Activated CD8-positive, alpha-beta memory T cell treated with anti-CD3 and anti-CD28 coated beads, Interleukin-2, amount 50 U/mL, for 1 hour (primary cell): ENCODE data around the gene TMEM192.
"Not testable (repeated sequence)": the region's sequence is repeated elsewhere in the genome, so short reads cannot be mapped to it uniquely, and the experiment has no call there.

ENCODE experiments used
- DNase-seq: peaks from one replicate; pipeline ENCODE4 v3.0.0-alpha.2; 2020; ENCODE audit errors: extremely low read depth

TMEM192 gene

DNA sequence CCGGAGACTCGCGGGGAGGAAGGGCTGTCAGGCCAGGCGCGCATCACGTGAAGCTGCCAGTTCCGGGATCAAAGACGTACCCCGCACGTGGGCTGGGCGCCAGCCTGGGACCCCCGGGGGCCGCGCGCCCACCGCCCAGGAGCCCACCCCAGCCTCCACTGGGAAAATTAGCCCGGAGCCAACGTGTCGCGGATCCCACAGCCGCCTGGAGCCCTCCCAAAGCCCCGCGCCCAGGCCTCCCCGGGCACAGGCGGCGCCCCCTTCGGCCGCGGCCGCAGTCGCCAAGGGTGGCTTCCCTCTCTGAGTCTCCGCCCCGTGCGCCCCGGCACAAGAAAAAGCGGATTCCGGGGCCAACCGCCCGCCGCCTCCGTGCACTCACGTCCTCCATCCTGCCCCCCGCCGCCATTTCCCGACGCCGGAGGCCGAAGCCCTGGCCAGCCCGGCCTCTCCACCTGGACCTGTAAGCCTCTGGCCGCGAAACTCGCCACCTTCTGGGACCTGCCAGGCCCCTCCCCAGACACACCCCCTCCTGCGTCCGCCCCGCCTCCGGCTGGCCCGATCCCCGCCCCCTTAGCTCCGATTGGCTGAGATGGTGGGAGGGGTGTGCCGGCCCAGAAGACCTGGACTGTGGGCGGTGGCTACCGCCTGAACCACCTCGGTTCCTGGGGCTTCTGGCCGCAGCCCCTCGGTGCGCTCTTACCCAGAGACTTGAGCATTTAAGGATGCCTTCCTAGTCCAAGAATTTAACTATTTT is at the start of gene TMEM192:
TSS of gene TMEM192 (minus strand) at position 493 of the 754 bp plus-strand sequence. CDS start at position 406, 87 bp downstream.
- peak; percentile 67 for DNase-seq

DNA sequence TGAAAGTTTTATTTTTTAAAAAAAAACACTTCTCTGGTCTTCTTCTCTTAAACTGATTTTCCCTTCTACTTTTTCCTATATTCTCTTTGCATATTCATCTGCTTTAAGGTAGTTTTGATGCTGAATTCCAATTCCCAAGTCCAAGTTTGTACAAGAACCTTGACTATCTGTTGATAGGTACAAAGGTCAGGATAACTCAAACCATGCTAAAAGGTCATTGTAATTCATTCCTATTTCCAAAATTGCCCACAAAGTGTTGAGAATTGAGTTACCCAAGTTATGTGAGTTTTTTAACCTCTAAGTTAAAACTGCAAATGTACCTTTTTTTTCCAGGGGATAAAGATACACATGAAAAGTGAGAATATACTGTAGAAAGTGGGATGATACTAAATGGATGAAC is 46.1 kb upstream of the TMEM192 start:
- DNase-seq, result no peak

DNA sequence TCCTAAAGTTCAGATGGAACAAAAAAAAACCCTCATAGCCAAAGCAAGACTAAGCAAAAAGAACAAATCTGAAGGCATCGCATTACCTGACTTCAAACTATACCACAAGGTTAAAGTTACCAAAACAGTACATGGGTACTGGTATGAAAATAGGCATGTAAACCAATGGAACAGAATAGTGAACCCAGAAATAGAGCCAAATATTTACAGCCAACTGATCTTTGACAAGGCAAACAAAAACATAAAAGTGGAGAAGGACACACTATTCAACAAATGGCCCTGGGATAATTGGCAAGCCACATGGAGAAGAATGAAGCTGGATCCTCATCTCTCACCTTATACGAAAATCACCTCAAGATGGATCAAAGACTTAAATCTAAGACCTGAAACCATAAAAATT is 44.2 kb upstream of the TMEM192 start:
- DNase-seq, result no peak

DNA sequence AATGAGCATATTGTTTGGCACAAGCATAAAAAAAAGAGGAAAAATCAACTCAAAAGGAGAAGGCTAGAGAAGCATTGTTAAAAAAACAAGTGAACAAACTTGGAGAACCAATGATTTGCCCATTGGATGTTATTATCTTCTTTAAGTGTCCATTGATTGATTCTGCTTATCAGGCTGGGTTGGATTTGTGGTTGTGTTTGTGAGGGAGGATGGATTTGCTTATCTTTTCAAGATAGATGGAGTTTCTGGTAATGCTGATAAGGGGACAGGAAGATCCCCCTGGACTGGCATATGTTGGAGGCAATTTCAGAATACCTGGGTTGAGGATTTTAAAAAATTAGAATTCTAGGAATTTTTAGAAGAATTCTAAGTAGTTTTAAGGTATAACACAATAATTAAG is 41.8 kb upstream of the TMEM192 start:
- no peak for DNase-seq

DNA sequence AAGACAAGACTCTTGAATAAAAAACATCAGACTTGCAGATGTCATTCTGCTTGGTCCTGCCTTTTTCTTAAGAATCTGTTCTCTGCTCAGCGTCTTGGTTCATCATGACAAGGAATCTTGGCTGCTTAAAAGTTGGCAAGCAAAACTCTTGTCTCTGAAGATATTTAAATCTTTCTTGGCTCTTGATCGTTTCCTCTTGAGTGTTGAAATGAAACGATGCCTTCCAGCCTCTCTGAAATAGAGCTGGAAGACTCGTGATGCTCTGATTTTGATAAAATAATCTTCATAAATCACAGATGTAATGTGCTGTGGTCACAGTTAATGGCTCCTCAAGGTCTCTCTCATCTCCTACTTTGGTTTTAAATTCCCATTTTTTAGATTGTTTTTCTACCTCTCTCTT is 39.9 kb upstream of the TMEM192 start:
- no peak for DNase-seq

DNA sequence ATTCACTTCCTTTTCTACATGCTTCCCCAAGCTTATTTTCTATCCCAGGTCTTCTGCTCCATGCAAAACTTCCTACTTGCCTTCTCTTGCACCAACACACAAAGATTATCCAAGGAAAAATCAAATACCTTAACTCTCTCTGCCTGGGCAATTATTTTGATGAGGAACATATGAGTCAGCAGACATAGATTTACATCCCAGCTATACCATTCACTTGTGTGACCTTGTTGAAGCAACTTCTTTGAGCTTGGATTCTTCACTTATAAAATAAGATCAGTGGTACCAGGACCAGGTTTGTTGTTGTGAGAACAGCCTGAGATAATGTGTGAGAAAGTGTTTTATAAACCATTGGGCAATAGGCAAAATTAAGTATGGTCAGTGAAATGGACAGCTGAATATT is 39.1 kb upstream of the TMEM192 start:
- no peak for DNase-seq

DNA sequence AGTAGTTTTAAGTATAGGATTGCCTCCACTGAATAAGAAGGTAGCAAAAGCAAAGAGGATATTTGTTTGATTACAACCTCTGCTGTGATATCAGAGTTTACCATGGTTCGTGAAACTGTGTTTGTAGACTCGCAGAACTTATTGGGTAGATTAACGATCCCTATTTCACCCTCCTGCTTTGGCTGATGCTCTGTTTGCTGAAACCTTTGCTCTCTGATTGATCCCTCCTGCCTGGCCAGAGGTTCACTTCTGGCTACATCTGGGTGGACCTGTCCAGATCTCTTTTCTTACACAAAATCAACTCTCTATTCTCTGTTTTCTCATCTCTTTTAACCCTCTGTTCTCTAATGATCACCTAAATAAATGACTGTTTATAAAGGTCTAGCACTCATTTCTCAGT is 37.9 kb upstream of the TMEM192 start:
- no peak for DNase-seq

DNA sequence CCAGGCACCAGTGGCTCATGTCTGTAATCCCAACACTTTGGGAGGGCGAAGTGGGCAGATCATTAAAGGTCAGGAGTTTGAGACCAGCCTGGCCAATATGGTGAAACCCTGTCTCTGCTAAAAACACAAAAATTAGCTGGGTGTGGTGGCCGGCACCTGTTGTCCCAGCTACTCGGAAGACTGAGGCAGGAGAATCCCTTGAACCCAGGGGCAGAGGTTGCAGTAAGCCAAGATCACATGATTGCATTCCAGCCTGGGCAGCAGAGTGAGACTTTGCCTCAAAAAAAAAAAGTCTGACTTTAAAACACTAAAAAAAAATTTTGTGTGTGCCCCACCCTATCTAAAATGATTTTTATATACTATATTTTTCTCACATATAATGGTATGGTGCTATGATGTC is 26.2 kb upstream of the TMEM192 start:
- DNase-seq, result no peak

DNA sequence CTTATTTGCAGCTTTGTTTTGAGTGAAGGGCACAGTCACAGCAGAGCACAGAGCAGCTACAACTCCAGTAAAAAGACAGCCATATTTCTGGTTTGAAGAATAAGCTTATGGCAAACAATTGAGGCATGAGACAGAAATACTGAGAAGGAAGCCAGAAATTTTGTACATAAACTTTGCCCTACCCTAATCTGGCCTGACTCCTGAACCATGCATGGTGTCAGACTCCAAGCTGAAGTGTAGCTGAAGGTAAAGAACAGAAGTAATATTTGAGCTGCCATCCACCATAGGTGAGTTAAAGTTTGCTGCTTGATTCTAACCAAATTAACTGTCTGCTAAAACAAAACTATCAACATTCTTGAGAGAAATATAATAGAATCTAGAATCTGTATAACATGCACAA is 24.5 kb upstream of the TMEM192 start:
- no peak for DNase-seq

DNA sequence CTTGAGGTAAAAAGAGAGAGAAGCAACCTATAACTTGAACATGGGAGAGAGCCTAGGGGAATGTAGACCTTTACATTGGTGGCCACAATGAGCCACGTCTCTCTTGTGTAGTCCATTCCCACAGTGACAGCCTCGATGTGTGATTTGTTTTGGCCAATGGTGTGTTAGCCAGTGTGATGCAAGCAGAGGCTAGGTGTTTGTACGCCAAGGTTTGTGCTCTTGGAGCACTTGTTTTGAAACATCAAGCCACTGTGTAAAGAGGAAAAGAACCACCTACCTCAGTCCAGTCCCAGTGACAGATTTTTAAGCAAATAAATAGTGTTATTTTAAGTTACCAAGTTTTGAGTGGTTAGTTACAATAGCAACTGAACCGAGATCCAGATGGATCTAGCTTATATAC is 23.9 kb upstream of the TMEM192 start:
- no peak for DNase-seq

DNA sequence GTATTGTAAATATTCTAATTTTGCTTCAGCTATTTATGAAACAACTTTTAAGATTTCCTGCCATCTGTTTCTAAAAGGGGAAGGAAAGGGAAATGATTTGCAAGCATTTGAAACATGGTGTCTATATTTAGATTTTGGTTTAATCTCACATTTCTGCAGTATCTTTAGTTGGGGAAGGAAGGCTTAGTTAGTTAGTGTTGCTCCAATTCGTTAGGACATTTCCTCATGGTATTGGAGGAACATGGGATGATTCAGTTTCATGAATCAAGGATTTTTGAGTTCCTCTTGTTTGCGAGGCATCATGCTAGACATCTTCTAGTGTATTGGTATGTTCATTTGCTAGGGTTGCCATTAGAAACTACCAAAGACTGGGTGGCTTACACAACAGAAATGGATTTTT is 20.5 kb upstream of the TMEM192 start:
- no peak for DNase-seq

DNA sequence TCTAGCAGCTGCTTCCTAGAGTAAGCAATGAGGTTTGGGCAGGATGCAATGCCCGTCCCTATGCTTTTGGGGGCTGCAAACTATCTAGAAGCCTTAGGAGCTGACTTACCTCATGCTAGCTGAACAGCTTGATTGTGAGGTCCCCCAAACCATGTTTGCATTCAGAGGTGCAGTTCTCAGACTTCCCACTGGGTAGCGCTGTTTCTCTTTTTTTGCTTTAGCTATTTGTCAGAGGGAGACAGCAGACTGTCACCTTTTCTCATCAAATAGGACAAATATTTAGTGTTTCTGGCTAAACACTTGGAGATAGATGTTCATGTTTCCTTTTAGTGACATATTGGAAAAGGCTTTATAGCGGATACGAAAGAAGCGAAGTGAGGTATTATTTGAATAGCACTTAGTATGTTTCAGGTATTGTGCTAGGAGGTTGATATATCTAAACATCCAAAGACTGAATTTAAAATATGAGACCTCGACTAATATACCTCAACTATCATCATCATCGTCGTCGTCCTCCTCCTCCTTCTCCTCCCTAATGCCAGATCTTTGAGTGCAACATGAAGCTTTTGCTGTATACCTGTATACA is 18.7 kb upstream of the TMEM192 start:
- DNase-seq, result peak; percentile 28

DNA sequence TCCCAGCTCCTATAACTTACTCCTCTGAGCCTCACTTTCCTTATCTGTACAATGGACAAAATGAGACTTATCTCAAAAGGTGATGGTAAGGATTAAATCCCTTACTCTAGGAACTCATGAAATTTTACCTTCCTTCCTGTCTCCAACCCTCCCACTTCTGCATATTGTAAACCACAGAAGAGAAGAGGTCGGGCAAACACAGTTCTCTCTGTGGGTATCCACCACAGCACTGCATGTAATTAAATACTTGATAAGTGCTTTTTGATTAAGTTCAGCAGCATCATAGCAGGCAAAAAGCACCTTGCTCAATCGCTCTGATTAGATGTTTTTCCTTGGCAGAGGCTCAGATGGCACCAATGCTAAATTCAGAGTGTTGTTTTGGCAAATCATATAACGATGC is 17.3 kb upstream of the TMEM192 start:
- no peak for DNase-seq

DNA sequence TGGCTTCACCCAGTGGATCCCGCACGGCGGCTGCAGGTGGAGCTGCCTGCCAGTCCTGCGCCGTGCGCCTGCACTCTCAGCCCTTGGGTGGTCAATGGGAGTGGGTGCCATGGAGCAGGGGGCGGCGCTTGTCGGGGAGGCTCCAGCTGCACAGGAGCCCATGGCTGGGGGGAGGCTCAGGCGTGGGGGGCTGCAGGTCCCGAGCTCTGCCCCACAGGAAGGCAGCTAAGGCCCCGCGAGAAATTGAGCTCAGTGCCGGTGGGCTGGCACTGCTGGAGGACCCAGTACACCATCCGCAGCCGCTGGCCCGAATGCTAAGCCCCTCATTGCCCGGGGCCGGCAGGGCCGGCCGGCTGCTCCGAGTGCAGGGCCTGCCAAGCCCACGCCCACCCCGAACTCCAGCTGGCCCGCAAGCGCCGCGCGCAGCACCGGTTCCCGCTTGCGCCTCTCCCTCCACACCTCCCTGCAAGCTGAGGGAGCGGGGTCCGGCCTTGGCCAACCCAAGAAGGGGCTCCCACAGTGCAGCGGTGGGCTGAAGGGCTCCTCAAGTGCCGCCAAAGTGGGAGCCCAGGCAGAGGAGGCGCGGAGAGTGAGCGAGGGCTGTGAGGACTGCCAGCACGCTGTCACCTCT is 13.3 kb upstream of the TMEM192 start:
- not testable (repeated sequence) for DNase-seq

DNA sequence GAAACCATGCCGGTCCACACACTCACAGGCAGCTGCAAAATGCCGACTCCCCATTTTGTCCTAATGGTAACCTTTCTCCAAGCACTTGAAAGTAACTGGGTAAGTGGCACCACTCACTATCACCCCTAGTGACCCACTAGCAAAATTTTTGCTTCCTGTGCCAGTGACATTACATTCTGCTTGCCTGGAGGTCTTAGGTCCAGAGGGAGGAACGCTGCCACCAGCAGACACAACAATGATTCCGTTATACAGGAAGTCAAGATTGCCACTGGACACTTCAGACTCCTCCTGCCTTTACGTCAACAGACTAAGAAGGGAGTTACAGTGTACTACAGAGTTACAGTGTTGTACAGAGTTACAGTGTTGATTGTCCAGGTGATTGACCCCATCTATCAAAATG is 11.8 kb upstream of the TMEM192 start:
- no peak for DNase-seq

DNA sequence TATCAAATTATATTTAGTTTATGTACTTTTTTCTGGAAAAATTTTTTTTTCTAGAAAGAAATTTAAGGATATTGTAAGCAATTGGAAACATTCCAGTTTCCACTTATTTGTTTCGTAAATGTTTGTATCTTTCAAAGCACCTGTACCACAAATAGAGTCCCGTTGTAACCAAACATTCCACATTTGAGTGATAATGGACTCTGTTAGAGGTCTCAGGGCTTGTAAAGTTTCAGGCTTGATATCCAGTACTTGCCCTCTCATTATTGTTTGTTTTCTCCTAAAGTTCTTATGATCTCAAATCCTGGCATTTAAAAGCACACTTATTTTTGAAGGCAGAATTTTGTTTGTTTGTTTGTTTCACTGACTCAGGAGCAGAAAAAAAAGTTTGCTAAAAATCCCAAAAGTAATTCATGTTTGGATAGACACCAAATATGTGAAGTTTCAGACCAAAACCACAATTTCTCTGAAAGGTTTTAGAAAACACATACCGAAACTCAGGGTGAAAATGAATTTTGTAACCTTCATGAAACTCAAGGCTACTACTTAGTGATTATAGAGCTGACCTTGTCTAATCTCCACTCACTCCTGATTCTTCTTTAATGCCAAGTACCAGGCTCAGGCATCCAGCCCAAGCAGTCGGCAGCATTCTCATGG is 5.7 kb upstream of the TMEM192 start:
- no peak for DNase-seq

DNA sequence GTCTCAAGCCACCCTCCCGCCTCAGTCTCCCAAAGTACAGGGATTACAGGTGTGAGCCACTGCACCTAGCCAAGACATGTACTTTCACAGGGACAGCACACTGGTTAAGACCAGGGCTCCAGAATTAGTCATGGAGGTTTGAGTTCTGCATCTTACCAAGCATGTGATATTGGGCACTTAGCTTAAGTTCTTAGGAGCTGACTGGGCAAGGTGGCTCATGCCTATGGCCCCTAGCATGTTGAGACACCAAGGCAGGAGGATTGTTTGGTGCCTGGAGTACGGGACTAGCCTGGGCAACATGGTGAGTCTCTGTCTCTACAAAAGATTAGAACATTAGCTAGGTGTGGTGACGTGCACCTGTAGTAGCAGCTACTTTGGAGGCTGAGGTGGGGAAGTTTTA is 2.6 kb upstream of the TMEM192 start:
- DNase-seq, result no peak

DNA sequence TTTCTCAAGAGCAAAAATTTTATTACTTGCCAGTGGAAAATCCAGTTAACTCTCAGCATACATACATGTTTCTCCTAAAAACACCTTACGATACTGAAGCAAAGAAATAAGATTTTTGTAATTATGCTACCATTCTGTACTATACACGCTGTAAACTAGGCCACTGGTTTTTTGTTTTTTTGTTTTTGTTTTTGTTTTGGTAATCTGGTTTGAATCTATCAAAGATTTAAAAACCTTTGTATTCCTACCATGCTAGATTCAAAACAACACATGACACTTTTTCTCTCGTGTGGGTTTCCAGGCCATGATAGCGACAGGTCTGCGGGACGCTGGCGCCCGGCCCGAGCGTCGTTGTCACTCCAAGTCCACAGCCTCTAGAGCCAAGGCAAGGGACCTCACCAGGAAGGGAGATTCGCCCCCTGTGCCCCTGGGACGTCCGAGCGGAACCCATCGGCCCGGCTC is 723 bp downstream of the TMEM192 start:
- DNase-seq, result no peak

DNA sequence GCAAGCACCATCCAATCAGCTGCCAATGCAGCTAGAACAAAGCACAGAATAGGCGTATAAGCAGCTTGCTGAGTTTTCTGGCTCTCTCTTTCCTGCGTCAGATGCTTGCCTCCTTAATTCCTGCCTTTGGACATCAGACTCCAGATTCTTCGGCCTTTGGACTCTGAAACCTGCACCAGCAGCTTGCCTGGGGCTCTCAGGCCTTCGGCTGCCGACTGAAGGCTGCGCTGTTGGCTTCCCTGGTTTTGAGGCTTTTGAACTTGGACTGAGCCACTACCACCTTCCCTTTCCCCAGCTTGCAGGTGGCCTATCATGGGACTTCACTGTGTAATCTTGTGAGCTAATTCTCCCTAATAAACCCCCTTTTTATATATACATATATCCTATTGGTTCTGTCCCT is 6.1 kb downstream of the TMEM192 start:
- no peak for DNase-seq

DNA sequence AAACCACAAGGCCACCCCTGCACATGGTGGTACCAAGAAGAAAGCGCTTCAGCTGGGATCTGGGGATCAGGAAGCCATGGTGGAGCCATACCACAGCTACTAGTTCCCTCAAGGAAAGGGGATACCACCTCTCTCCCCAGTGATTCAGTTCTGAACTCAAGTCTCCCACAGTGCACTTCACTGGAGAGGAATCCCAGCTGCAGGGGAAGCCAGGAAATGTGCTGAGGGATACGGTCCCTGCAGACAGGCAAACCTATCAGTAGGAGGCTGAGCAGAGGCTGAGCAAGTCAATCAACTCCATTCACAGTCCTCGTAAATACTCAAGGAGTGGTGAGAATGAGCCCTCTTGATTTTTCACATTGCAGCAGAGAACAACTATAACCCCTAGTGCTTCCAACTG is 11.0 kb downstream of the TMEM192 start:
- no peak for DNase-seq

DNA sequence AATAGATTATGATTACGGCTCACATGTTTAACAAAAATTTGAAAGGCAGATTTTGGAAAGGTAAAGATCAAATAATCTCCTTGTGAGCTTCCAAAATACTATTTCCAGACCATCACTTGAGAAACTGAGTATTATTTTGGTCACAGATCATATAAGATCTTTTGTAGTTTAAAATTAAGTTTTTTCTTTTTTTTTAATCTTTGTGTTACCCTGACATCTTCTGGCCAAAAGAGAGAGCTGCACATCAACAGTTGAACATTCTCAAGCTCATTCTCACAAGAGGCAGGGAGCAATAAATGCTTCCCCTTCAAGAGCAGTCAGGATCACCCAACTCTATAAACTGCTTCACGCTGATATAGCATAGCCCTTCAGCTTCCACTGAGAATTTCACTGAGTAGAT is 15.9 kb downstream of the TMEM192 start:
- DNase-seq, result no peak

DNA sequence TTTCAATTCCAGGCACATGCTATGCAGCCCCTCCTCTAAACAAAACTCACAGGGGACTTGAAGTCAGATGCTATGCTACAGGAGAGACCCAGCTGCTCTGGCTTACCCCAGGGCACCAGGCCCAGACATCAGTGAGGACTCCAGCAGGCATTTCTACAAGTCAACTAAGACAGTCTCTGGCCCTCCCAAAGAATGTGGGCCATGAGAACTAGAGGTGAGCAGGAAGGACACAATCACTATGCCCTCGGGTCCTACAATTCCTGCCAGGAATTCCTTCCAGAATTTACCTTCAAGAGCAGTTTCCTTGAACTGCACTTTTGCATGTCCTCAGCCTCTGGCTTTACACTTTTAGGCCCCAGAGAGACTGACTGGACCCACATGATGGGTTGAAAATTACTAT is 17.4 kb downstream of the TMEM192 start:
- no peak for DNase-seq

DNA sequence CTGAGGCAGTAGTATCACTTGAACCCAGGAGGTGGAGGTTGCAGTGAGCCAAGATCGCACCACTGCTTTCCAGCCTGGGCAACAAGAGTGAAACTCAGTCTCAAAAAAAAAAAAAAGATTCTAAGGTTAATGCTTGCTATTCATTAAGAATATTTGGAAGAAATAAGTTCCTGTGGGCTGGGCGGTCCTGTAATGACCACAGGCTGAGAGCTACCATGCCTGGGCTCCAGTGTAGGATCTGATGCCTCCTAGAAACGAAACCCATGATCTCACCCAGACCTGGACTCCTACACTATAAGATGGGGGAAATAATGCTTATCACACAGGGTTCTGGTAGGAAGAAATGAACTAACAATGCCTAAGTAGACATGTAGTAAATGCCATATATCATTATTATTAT is 17.8 kb downstream of the TMEM192 start:
- no peak for DNase-seq
